D341Med (cell line): Measurements from ENCODE around the gene OTOG.

ENCODE experiments used
- DNase-seq: peaks from one replicate; pipeline ENCODE4 v3.0.0; 2012; ENCODE audit warnings: low spot score

Gene OTOG, protein sequence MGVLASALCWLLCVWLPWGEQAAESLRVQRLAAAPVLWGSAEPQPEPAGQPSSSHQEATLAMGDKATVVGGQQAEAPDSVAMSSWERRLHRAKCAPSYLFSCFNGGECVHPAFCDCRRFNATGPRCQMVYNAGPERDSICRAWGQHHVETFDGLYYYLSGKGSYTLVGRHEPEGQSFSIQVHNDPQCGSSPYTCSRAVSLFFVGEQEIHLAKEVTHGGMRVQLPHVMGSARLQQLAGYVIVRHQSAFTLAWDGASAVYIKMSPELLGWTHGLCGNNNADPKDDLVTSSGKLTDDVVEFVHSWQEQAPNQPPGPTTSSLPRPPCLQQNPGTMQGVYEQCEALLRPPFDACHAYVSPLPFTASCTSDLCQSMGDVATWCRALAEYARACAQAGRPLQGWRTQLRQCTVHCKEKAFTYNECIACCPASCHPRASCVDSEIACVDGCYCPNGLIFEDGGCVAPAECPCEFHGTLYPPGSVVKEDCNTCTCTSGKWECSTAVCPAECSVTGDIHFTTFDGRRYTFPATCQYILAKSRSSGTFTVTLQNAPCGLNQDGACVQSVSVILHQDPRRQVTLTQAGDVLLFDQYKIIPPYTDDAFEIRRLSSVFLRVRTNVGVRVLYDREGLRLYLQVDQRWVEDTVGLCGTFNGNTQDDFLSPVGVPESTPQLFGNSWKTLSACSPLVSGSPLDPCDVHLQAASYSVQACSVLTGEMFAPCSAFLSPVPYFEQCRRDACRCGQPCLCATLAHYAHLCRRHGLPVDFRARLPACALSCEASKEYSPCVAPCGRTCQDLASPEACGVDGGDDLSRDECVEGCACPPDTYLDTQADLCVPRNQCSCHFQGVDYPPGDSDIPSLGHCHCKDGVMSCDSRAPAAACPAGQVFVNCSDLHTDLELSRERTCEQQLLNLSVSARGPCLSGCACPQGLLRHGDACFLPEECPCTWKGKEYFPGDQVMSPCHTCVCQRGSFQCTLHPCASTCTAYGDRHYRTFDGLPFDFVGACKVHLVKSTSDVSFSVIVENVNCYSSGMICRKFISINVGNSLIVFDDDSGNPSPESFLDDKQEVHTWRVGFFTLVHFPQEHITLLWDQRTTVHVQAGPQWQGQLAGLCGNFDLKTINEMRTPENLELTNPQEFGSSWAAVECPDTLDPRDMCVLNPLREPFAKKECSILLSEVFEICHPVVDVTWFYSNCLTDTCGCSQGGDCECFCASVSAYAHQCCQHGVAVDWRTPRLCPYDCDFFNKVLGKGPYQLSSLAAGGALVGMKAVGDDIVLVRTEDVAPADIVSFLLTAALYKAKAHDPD (N-terminal part only)

GRCh38 chr11:17547051-17547577, at the start of gene OTOG:
TSS of gene OTOG (plus strand) at chr11:17547259. CDS start at chr11:17547373, 114 bp downstream.
- no peak for DNase-seq

DNA sequence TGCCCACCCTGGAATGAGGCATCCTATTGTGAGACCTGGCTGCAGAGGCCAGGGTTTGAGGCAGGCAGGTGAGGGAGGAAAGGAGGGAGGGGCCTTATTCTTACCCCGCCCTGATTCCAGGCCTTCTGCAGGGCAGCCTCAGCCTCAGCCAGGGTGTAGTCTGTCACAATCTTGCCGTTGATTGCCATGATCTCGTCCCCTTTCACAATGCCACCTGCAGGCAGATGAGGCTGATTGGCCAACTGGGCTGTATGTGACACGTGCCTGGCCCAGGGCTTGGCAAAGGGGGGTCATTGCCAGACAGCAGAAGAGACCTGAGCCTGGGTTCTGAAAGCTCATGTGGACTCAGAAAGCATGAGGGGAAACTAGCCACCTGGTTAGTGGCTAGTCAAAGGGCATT, 49.0 kb upstream of the OTOG start:
- DNase-seq = no peak

DNA sequence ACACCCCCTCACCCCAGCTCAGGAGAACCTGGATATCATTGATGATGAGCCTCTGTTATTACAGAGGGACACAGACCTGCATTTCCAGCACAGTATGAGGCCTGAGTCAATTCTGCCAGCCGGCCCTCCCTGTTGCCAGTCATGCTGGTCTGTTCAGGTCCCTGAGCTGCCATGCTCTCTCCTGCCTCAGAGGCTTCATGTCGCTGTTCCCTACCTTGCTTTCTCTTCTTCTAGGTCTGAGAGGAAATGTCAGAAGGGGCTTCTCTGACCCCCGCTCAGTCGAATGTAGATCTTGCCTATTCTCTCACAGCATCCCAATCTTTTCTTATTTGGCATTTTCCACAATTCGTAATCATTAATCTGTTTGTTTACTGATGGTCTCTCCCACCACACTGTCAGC, 48.6 kb upstream of the OTOG start:
- DNase-seq = no peak

DNA sequence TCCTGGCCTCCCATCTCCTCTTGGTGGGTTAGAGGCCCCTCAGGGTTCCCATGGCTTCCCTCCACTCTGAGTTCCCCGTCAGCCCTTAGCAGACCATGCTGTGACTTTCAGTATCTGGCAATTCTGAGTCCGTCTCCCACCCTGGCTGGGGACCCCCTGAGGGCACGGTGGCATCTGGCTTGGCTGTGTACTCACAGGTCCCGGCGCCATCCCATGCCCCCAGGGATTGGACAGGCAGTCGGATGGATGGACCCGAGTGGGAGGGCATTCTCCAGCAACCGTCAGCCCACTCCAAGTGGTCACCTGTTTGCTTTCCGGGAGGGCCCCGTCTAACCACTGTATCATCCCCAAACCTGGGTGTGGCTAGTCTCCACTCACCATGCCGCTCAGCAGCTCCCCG, 46.4 kb upstream of the OTOG start:
- no peak for DNase-seq

DNA sequence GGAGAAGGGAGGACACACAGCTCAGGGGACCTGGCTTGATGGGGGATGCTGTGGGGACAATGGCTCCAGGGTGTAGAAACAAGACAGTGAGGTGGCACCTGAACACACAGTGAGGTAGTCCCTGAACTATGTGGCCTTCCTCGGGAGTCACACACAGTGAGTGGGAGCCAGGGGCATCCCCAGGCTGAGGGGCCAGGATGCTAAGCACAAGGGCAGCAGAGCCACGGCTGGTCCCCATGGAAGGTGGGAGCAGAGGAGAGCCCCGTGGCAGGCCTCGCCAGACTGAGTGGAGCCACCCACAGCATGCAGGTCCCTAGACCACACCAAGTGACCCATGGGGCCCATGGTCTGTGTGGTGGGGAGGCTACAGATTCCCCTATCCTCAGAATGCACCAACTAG, 44.4 kb upstream of the OTOG start:
- no peak for DNase-seq

DNA sequence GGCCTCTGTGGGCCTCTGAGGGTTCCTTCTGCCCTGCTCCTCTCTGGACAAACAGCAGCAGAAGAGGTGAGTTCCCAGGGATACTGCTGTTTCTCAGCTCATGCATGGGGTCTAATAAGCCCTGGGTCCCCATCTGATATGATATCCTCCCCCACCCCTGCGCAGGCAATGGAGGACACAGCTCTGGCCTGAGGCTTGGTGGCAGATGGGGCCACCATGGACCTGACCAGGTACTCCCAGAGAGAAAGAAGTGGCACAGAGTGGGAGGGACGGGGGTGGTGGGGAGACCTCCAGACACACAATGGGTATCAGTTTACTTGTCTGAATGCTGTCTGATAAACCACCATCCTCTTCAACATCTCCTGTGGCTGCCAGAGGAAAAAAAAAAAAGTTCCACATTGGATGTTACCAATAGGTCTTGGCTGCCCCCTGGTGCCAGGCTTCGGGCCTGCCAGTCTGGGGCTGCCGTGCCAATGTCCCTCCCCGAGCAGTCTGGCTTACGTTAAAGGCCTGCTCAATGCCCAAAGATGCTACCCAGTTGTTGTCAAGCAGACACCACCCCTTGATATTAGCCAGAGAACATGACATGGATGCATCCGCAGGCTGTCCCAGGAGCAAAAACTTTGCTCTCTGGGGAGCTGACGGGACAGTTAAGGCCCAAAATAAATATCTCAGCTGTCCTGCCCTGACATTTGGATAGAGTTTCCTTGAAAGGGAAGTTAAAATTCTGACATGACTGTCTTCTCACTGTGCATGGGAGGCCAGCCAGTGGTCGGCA, 42.5 kb upstream of the OTOG start:
- peak; percentile 90 for DNase-seq

- no peak for DNase-seq
These were observed 41.9 kb upstream of the OTOG start for GRCh38 chr11:17505146-17505545.

GRCh38 chr11:17506314-17506713, 40.7 kb upstream of the OTOG start:
- no peak for DNase-seq

DNA sequence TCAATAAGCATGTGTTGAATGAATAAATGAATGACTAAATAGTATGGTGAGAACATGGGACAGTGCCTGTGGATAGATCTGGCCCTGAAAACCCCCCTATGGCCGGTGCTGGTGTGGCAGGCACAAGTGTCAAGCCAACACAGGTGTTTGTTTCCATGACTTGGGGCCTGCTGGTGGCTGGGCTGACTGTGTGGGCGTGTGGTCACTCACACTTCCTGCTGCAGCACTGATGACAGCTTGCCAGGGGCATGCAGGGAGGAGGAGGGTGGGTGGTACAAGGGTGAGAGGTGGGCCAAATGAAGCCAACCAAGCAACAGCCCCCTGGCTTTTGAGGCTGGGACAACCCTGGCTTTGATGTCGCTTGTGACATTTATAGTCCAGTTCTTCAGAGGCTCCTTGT, 40.1 kb upstream of the OTOG start:
- no peak for DNase-seq

GRCh38 chr11:17507773-17508172, 39.3 kb upstream of the OTOG start:
- no peak for DNase-seq

- DNase-seq = no peak
These were observed 38.8 kb upstream of the OTOG start for GRCh38 chr11:17508306-17508705.

- no peak for DNase-seq
These were observed 38.3 kb upstream of the OTOG start for GRCh38 chr11:17508791-17509190.

- DNase-seq = no peak
These were observed 36.4 kb upstream of the OTOG start for GRCh38 chr11:17510507-17511206.

DNA sequence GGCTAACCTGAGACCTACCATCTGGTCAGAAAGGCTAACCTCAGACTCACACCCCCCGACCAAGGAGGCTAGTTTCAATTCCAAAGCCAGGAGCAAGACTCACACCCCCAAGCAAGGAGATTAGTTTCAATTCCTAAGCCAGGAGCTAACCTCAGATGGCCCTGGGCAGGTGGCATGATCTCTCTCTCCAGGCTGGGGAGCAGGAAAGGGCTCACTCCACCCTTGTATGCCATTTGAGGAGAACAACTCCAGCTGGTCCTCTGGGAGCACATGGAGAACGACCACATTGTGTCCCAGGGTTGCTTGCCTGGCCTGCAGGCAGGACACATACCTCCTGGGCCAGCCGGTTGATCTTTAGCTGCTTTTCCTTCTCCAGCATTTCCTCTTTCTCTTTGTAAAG, 35.5 kb upstream of the OTOG start:
- no peak for DNase-seq

GRCh38 chr11:17512101-17512500, 35.0 kb upstream of the OTOG start:
- DNase-seq = no peak

- DNase-seq = no peak
These were observed 33.2 kb upstream of the OTOG start for GRCh38 chr11:17513853-17514252.

DNA sequence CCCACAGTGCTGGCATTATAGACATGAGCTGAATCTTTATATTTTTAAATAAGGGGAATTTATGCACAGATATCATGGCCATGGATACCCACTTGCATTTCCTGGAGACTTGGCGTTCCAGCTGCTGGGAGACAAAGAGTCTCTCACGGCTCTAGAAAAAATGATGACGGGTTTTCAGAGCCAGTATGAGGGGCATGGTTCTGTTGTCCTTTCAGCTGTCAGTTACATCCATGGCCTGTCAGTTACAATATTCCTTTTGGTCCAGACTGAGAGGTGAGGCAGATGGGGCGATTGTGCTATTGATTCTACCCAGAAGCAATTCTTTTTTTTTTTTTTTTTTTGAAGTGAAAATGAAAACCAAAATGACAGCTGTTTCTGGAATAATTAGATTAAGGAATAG, 32.6 kb upstream of the OTOG start:
- DNase-seq = no peak

- DNase-seq = no peak
These were observed 31.4 kb upstream of the OTOG start for GRCh38 chr11:17515443-17516176.

GRCh38 chr11:17516551-17517150, 30.4 kb upstream of the OTOG start:
- DNase-seq = no peak

- no peak for DNase-seq
These were observed 29.9 kb upstream of the OTOG start for GRCh38 chr11:17517186-17517585.
